GM18502 (cell line): ENCODE results near the gene PTPRZ1.

ENCODE experiments used
- ATAC-seq: cut with Tn5 transposase; IDR thresholded peaks from one replicate; pipeline ENCODE4 v1.9.1; 2021; ENCODE audit warnings: mild to moderate bottlenecking; ENCODE audit not compliant: unreplicated experiment, poor library complexity

The PTPRZ1 gene

DNA sequence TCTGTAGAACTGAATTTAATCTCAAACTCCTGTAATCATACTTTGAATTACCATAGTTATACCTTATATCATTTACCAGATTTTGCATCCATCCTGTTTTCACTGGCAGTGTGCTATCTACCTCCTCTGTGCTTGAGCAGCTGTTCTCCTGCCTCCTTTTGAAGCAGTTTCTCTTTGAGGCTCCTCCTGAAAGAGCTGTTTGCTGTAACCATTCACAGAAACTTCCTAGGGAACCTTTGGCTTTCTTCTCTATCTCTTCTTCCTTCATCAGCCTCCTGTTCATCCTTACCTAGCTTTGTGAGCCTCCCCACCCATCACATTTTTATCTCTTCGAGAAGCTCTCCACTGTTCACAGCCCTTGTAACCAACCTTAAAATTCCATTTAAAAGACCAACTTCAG lies 162.9 kb downstream of the PTPRZ1 start:
- ATAC-seq: no peak

DNA sequence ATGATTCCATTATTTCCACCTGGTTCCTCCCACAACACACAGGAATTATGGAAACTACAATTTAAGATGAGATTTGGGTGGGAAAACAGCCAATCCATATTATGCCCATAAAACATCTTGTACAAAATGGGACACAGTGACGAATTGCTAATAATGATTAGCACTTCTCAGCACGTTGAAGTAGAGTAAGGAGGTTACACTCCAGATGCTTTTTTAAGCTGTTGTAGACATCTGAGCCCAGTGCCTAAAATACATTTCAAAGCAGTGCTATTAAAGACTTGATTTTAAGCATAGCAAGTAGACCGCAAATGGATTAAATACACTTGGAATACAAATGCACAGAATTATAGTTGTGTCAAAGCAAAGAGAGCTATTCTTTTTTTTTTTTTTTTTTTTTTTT lies 165.2 kb downstream of the PTPRZ1 start:
- ATAC-seq: no peak

DNA sequence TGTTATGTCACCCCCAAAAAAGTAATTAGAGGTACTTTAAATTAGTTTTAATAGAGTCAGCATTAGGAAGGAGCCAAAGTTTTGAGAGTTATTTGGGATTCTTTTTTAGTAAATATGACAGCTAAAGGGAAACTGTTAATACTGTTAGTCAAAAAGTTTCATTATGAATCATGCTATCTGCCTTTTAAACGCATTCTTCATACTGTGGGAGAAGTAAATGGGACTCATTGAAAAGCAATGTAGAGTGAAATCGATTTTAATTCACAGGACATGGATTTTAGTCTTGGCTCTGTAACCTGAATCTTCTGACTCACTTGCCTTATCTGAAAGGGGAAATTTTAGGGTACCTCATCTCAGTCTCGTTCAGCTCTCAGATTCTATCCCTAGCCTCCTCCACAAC lies 165.9 kb downstream of the PTPRZ1 start:
- ATAC-seq: peak; percentile 60

DNA sequence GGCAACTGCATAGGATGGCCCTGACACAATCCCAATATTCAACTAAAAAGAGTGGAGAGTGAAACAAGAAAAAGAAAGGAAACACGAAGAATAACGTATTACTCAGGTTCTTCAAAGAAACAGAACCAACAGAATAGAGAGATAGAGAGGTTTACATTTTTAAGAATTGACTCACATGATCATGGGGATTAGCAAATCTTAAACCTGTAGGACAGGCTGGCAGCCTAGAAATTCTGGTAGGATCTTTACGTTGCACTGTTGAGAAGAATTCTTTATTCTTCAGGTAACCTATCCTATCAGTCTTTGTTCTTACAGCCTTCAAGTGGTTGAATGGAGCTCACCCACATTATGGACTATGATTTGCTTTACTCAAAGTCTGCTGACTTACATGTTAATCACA lies 167.2 kb downstream of the PTPRZ1 start:
- no peak for ATAC-seq

DNA sequence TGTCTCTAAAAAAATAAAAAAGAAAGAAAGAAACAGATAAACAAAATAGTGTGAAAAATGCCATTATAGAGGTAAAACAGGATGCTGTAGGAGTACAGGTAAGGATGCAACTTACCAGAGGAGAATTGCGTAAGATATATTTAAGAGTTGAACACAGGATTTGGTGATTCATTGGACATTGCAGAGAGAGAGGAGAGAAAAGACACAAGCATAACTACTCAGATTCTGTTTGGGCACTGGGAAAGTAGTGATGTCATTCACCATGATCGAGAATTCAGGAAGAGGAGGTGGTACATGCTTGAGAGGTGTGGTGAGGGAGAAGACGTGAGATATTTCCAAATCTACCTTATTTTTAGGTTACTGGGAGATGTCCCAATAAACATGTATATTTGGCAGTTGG lies 173.4 kb downstream of the PTPRZ1 start:
- ATAC-seq: no peak

DNA sequence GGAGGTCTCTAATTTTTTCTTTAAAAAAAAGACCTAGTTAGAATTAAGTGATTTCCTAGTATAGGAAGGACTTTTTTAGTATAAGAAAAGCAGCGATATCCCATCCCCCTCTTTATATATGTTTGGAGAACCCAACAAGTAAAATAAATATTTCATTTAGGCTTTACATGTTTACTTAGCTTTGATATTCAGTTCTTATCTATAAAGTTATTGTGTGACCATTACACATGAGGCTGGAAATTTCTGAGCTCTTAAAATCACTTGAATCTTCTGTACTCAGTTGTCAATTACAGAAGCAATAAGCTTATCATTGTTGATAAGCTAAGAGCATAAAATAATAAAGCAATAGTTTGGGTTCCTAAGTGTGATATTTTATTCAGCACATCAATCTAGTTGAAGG lies 181.4 kb downstream of the PTPRZ1 start:
- no peak for ATAC-seq

DNA sequence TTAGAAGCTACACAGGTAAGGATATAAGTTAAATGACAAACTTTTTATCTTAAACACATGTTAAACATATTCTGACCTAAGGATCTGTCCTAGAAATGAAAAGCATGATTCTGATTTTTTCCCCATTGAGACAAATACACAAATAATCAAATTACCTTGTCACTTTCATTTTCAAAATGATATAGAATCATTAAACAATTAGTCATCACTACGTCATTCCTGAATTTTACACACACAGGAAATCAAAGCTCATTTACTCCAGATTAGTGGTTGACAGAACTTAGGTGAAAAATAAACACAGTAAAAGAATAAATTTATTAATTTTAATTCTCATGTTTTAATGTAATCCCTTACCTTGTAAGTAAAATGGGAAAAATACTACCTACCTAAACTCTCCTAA lies 182.1 kb downstream of the PTPRZ1 start:
- ATAC-seq: no peak

DNA sequence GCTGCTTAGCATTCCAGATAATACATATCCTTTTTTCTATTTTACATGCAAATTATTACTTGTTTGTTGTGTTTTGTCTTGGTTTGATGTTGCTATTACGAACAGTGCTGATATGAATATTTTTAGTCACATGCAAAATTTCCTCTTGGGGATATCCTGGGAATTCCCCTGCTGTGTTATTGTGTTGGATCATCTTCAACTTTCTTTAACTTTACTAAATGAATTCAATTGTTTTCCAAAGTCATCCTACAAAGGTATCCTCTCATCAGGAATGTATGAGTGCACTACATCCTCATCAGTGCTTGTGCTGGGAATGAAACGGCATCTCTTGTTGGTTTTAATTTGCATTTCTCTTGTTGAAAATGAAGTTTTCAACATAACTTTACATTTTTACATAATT lies 184.0 kb downstream of the PTPRZ1 start:
- ATAC-seq: no peak

DNA sequence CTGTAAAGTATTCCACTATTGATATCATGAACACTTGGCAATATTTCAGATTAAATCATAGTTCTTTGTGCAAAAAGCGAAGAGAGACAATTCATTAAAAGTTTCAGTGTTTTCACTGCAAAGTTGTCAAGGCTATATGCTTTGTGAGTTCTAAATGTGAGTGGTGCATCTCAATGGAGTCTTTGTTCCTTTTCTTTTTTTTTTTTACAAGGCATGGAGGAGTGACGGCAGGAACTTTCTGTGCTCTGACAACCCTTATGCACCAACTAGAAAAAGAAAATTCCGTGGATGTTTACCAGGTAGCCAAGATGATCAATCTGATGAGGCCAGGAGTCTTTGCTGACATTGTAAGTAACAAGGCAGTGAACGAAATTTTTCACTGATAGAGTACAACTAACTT lies 186.6 kb downstream of the PTPRZ1 start:
- no peak for ATAC-seq

DNA sequence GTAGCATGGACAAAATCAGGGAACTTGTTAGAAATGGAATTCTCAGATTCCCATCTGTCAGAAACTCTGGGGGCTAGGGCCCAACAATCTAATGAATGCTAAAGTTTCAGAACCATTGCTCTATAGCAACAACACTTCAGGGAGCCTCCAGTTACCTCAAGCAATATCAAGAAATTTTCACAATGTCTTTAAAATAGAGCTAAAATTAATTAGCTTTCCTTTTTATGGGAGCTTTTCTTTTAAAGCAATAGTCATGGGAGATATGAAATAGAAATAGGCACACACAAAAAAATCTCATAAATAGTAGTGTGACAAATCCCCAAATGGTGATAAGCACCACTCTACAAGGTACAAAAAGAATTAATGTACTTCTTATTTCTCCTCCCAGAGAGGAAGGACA lies 190.2 kb downstream of the PTPRZ1 start:
- no peak for ATAC-seq

DNA sequence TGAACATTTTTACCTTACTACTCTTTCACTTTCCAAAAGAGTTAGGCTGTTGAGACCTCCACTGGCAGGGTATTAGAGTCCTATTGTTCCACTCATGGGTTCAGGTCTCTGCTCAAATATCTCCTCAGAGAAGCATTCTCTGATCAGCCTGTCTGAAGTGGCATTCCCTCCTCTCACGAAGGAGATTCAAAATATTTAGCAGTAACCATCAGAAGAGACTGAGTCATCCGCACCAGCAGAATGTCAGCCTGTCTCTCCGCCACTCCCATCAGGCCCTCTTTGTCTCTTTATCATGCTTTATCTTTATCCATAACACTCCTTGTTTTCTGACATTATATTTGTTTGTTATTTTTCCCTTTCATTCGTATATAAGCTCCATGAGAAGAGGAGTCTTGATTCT lies 192.0 kb downstream of the PTPRZ1 start:
- ATAC-seq: no peak

DNA sequence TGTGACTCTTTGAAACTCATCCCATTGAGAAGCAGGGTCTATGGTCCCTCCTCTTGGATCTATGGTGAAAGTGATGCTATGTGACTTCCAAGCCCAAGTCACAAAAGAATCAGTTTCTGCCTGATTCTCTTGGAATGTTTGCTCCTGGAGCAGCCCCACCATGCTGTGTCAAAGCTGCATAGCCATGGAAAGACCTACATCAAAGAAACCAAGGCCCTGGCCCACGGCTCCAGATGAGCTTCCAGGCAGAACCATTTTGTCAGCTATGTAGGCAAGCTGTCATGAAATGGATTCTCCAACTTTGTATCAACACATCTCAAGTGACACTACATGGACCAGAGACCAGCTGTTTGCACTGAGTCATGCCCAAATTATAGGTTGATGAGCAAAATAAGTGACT lies 194.1 kb downstream of the PTPRZ1 start:
- ATAC-seq: no peak

DNA sequence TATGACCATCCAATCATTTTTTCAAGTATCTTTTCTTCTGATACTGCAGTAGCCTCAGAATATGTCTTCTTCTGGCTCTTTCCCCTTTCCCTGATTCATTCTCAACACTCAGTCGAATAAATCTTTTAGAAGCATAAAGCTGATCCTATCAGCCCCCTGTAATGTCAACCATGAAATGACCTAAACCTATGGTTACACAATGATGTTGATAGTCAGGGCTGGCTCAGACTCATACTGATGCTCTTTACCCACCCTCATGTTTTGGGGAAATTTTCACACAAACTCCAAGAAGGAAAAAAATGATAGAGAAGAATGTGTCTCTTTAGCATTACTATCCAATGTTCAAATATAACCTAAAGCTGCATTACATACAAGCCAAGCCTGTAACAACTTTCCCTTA lies 195.1 kb downstream of the PTPRZ1 start:
- ATAC-seq: no peak

DNA sequence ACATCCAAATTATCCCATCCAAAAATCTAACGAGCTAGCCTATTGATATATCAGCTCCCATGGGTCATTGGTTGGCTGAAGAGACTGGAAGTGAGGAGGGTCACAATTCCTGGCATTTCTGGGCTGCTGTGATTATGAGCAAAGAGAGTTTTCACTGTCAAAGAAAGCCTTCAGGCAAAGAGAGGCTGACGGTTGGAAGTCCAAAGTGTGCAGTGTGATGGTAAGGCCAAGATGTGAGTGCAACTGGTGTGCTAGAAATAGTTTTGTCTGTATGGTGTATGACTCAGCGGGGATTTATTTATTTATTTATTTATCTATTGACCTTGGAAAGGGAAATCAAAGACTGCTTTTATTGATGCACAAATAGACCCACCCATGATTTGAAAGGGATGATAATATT lies 196.0 kb downstream of the PTPRZ1 start:
- no peak for ATAC-seq

DNA sequence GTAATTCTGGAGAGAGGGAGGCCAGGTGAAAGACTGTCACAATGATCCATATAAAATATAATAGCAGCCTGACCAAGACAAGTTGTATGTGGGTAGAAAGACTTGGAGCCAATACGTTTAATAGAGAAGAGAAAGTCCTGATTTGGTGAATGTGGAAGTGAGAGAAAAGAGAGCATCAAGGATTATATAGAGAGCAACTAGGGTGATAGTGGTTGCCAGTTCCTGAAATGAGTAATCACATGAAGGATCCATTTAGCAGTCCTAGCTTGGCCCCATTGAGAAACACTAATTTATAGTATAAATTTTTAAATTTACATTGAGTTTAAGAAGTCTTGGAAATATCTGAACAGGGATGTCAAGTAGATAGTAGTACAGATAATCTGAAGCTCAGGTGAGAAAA lies 197.1 kb downstream of the PTPRZ1 start:
- peak; percentile 74 for ATAC-seq

DNA sequence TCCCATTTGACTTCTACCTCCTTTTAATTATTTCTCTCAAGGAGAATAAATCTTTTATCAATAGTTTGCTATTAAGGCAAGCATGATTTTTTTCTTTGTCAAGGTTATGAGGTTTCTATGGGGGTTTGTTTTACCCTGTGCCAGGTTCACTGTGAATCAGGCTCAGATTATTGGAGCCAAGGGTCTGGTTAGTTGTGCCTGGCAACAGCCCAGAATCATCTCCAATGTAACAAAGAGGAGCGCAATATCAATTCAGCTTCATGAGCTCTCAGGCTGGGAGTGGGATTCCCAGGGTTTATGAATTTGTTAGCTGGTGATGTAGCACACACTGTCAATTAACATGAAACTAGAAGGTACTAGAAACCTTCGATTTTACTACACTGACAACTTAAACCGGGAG lies 197.9 kb downstream of the PTPRZ1 start:
- ATAC-seq: no peak

DNA sequence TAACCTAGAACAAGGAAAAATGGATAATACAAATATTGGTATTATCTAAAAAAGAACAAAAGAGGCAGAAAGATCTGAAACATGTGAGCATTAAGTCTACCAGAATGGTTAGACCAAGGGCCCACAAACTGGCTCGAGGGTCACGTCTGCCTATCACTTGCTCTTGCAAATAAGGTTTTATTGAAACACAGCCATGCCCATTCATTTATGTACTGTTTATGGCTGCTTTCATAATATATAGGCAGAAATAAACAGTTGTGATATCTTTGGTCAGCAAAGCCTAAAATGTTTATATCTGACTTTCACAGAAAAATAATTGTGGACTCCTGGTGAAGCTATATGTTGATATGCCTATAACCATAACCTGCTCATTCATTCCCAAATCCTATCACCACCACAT lies 199.3 kb downstream of the PTPRZ1 start:
- ATAC-seq: no peak

DNA sequence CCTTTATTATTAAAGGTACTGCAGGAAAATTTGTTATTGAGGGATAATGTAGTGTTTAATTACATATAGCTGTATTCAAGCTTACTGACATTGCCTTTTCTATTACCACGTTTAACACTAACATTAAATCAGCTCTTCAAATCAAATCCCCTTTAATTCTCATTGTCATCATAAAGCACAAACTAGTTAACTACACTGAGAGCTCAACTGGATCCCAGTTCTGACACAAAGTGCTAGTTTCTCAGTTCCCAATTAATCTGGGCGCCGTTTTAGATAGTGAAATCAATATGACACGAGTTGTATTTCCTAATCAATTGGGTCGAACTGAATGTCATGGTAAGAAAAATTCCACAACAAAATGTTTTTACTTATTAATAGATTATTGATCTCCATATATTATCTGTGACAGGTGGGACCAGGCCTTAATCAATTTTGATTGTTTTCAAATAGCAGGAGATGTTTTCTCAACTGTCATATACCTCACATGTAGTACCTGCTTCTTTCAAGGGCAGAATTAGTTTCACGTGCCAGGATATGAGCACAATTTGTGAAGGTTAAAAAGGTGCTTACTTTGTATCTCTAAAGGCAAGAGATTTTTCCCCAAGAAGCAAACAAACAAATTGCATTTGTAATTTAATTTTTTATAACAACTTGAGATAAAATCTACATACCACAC lies 200.1 kb downstream of the PTPRZ1 start:
- no peak for ATAC-seq

DNA sequence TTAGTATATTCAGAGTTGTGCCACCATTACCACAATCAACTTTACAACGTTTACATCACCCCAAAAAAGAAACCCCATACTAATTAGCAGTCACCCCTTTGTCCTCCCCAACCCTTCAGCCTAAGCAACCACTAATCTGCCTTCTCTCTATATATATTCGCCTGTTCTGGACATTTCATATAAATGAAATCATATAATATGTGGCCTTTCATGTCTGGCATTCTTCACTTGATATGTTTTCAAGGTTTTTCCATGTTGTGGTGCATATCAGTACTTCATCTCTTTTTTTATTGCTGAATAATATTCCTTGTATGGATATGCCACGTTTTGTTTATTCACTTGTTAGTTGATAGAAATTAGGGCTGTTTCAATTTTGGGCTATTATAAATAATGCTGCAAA lies 200.7 kb downstream of the PTPRZ1 start:
- ATAC-seq: no peak

DNA sequence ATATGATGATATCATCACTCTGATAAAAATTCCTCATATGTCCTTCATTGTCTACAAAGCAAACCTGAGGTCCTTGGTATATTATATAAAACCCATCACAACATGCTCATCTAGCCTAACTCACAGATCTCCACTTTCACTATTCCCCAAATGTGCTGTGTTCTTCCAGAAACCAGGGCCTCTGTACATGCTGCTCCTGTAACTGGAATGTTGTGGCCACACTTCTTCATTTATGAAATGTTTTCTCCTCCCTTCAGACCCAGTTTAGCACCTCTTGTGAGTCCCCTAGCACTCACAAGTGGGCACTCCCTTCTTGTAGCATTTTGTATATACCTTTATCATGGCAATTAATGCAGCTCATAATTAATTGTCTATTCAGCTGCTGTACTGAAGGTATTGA lies 209.2 kb downstream of the PTPRZ1 start:
- ATAC-seq: no peak

DNA sequence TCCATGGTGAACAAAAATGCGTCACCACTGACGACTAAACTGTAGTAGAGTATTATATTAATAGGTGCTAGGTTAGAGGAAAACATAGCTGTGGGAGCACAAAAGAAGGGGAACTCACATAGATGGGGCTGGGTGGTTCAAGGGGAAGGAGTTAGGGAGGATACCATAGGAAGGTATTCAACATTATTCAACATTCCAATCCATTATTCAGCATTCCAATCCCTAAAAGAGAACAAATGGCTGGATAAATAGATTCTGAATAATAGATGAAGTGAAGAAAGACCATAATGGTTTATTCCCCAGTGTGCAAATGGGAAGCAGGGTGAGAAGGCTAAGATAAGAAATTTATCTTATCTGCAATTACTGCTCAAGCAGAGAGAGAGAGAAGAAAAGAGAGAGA lies 209.7 kb downstream of the PTPRZ1 start:
- no peak for ATAC-seq

DNA sequence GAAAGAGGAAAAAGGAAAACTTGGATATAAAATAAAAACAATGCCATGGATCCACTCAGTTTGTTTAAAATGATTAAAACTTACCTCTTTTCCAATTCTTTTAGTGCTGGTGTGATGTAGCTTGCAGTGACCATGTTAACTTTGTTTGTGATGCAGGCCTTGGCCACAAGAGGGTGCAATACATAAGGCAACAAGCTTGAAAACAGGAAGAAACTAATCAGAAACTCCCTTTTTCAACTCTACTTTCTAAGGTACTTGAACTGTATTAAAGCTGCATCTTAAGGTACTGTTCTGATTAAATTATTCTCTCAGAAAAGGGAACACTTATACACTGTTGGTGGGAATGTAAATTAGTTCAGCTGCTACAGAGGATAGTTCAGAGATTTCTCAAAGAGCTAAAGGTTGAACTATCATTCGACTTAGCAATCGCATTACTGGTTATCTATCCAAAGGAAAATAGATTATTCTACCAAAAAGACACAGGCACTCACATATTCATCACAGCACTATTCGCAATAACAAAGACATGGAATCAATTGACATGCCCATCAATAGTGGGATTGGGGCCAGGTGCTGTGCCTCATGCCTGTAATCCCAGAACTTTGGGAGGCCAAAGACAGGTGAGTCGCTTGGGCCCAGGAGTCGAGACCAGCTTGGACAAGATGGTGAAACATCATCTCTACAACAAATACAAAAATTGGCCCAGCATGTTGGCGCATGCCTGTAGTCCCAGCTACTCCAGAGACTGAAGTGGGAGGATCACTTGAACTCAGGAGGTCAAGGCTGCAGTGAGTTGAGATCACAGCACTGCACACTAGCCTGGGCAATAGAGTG lies 220.2 kb downstream of the PTPRZ1 start:
- ATAC-seq: peak; percentile 98
